IgD-negative memory B cell (primary cell): ENCODE data around the gene SNN. TPM values are rescaled to one million over a fixed set of nuclear protein-coding genes. Genes with fewer than 3 reads are reported as not detected.

Experiments
- H3K27ac Mint-ChIP-seq, 3 donors: one replicate each; pipeline ENCODE4 v1.8.0; 2020 to 2022; ENCODE audit warnings: mild to moderate bottlenecking in 3 of 3, mixed read lengths in 3 of 3, moderate library complexity in 1 of 3
- H3K27me3 Mint-ChIP-seq: one replicate; pipeline ENCODE4 v1.8.0; 2021; ENCODE audit warnings: mixed read lengths
- H3K36me3 Mint-ChIP-seq: one replicate; pipeline ENCODE4 v1.8.0; 2020; ENCODE audit warnings: mild to moderate bottlenecking, mixed read lengths
- H3K4me1 Mint-ChIP-seq, 3 donors: one replicate each; pipeline ENCODE4 v1.8.0; 2020 to 2022; ENCODE audit warnings: mixed read lengths in 3 of 3, mild to moderate bottlenecking in 1 of 3
- H3K4me3 Mint-ChIP-seq, 4 donors: one replicate each; pipeline ENCODE4 v1.8.0; 2020 to 2022; ENCODE audit warnings: mild to moderate bottlenecking in 4 of 4, mixed read lengths in 4 of 4, moderate library complexity in 3 of 4
- H3K9me3 Mint-ChIP-seq, 3 donors: one replicate each; pipeline ENCODE4 v1.8.0; 2020 to 2021; ENCODE audit warnings: mixed read lengths in 3 of 3, mild to moderate bottlenecking in 1 of 3
- polyA plus RNA-seq: library from polyadenylated mRNA; unstranded; fragments of 300-500 nt; fragmentation: Illumina TruSeq; gene quantifications from one replicate; pipeline ENCODE4 v1.2.3, GENCODE V29; 2021

The SNN gene
- polyA plus RNA-seq, 1 donor from 2014 or later = 60.9 TPM

DNA sequence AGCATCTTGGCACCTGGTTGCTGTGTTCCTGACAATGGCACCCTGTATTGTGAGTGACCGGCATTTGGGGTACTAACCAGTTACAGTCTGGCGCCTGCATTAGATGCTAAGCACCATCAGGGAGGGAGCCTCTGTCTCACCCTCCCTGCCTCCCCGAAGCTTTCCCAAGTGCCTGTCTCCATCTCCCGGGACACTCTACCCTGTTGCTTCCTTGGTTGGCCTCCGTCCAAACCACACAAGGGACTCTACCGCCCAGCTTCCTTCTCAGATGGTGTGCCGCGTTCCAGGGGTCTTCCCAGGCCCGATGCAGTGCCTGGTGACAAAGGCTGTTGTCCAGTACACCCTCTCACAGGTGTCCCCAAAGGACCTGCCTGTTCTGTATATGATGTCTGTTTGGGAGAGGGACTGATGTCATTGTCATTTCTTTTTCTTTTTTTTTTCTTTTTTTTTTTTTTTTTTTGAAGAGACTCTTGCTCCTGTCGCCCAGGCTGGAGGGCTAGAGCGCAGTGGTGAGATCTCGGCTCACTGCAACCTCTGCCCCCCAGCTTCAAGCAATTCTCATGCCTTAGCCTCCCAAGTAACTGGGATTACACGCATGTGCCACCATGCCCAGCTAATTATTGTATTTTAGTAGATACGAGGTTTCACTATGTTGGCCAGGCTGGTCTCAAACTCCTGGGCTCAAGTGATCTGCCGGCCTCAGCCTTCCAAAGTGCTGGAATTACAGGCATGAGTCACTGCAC, 6.7 kb downstream of the SNN start:
- no peaks in the 10 kb centered on the region for H3K9me3 Mint-ChIP-seq
- H3K36me3 Mint-ChIP-seq = peaks cover 10% of the 10 kb centered on the region
- H3K4me1 Mint-ChIP-seq = peaks cover 52 to 83% (median 75%) of the 10 kb centered on the region in 3 donors
- peak overlapping the region in 3 of 4 donors; percentile 81 to 100 (median 88) for H3K4me3 Mint-ChIP-seq
- H3K27ac Mint-ChIP-seq = peak overlapping the region; percentile 40 to 100 (median 88)
- H3K27me3 Mint-ChIP-seq = peaks cover 1% of the 10 kb centered on the region

DNA sequence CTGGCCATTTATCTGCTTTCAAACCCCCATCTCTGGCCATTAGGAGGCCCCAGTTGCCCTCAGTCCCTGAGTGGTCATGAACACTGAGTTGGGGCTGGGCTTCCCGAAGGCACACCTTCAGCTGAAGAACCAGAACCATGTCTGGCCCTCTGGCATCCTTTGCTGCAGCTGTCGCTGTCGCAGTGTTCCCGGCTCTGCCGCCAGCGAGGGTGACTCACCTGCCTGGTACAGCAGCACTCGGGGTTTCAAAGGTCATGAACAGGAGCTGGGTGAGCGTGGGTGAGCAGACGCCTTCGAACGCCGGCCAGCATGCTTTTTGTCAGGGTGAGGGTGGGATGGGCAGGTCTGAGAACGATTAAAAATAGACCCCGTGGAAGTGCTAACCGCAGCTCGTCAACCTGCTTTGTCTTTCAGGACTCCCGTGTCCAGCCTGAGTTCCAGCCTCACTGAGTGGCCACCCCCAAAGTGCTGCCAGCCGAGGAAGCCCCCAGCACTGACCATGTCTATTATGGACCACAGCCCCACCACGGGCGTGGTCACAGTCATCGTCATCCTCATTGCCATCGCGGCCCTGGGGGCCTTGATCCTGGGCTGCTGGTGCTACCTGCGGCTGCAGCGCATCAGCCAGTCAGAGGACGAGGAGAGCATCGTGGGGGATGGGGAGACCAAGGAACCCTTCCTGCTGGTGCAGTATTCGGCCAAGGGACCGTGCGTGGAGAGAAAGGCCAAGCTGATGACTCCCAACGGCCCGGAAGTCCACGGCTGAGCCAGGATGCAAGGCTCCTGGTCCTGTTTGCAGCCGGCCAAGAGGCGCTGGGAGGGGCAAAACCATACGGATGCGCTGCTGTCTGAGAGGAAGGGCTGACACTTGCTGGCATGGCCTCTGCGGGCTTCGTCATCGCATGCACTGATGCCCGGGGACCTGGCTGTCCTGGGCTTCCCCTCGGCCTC, 7.6 kb downstream of the SNN start:
- Mint-ChIP-seq H3K36me3 (peaks cover 12% of the 10 kb centered on the region), H3K4me3 (peak overlapping the region in 3 of 4 donors; percentile 12 to 78 (median 73)), H3K9me3 (no peaks in the 10 kb centered on the region), H3K27ac (peak overlapping the region; percentile 83 to 100 (median 91)), H3K27me3 (peaks cover 4% of the 10 kb centered on the region), H3K4me1 (peaks cover 51 to 87% (median 75%) of the 10 kb centered on the region in 3 donors)

DNA sequence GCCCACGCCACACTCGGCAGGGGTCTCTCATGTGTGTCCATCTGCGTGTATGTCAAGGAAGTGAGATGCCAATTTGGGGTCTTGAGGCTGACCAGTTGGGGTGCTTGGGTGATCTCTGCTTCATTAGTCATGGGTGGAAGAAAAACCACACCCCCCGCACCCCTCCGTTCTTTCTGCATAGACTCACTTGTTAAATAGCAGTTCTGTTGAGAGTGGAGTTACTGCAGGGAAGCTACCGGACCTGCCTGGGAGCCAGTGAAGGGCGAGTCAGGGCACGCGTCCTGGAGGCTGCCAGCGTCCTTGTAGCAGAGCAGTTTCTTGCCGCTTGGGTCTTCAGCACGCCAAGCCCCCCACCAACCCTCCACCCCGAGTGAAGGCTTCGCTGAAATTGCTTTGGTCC, 8.5 kb downstream of the SNN start:
- Mint-ChIP-seq H3K9me3 (no peaks in the 10 kb centered on the region), H3K4me1 (peaks cover 58 to 87% (median 82%) of the 10 kb centered on the region in 3 donors), H3K27ac (peak overlapping the region; percentile 81 to 100 (median 83)), H3K27me3 (peaks cover 4% of the 10 kb centered on the region), H3K4me3 (peak overlapping the region; percentile 16 to 78 (median 69)), H3K36me3 (peaks cover 12% of the 10 kb centered on the region)

DNA sequence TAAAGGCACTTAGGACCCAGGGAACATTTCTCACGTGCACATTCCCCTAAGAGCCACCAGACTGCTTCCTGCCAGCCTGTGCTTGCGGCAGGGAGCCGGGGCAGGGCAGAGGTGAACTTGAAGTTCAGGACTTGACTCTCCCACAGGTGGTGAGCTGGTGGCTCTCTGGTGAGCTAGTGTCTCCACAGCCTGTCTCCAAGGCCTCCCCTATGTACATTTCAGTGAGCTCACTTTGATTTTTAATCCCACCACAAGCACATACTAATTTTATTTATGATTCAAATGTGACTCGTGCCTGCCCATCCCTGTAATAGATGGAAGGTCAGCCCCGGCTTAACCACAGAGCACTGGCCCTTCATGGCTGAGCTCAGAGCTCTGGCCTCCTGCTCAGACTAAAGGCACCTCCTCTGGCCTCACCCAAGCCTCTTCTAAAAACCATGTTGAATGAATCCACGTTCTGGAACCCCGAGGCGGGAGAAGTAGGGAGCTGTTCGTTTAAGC, 9.2 kb downstream of the SNN start:
- Mint-ChIP-seq H3K36me3 (peaks cover 12% of the 10 kb centered on the region), H3K27ac (peak overlapping the region; percentile 95 to 100 (median 95)), H3K4me1 (peaks cover 58 to 87% (median 81%) of the 10 kb centered on the region in 3 donors), H3K27me3 (peaks cover 4% of the 10 kb centered on the region), H3K4me3 (peak overlapping the region; percentile 16 to 93 (median 69)), H3K9me3 (no peaks in the 10 kb centered on the region)

DNA sequence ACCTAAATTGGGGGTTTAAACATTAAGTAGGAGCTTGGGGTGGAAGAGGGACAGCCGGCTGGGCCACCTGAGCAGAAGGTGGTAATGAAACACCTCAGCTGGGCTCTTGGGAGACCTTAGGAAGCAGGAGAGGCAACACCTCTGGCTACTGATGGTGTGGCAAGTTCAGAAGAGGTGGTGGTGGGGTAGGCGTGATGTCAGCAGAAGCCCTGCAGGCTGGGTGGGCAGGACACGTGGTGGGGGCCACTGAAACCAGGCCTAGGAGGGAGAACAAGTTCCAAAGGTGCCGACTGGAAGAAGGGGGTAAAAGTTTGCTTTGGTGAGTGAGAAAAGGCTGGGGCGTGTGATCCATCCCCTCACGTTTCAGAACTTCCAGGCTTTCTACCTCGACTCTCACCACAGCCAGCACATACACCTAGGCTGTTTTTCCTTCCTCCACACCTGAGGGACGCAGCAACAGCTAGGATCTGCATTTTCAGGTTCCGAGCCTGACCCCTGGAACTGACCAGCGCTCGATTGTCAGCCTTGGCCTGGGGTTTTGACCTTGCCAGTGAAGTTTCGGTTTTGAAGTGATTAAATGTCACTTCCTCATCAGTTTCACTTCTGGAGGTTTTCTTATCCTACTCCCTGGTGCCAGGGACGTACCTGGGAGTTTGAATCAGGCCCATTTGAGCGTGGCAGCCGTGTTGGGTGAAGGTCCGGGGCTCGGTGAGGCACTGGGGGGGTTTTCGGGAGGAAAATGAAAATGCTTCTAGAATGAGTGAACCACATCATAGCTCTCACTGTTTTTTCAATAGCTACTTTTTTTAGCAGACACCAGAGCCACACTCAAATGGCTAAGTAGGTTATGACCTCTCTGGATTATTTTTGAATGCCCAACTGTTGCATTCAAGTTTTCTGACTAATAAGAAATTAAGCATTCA, 10.0 kb downstream of the SNN start:
- Mint-ChIP-seq H3K36me3 (peaks cover 9% of the 10 kb centered on the region), H3K4me3 (peak overlapping the region; percentile 63 to 93 (median 81)), H3K9me3 (no peaks in the 10 kb centered on the region), H3K27me3 (peaks cover 4% of the 10 kb centered on the region), H3K4me1 (peaks cover 58 to 88% (median 83%) of the 10 kb centered on the region in 3 donors), H3K27ac (peak overlapping the region; percentile 95 to 100 (median 95))

DNA sequence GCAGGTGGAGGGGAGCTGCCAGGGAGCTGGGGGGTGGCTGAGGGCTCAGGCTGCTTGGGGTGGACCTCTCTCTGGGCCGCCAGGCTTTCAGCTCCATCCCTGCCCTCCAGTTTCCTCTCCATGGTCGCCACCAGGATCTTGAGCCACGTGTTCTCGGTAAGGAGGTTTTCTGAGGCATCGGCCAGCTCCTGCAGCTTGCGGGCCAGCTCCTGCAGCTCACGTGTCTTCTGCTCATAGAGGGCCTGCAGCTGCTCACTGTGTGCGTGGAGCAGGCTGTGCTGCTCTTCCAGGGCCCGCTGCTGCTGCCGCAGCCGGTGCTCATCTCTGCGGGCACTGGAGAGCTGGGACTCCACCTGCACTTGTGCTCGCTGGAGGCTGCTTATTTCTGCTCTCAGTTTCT, 11.0 kb downstream of the SNN start:
- peaks cover 54 to 88% (median 84%) of the 10 kb centered on the region in 3 donors for H3K4me1 Mint-ChIP-seq
- peak overlapping the region in 3 of 4 donors; percentile 37 to 89 (median 77) for H3K4me3 Mint-ChIP-seq
- H3K27me3 Mint-ChIP-seq = peaks cover 4% of the 10 kb centered on the region
- no peaks in the 10 kb centered on the region for H3K9me3 Mint-ChIP-seq
- peak overlapping the region in 2 of 3 donors; percentile 95 to 97 for H3K27ac Mint-ChIP-seq
- H3K36me3 Mint-ChIP-seq = peaks cover 8% of the 10 kb centered on the region

DNA sequence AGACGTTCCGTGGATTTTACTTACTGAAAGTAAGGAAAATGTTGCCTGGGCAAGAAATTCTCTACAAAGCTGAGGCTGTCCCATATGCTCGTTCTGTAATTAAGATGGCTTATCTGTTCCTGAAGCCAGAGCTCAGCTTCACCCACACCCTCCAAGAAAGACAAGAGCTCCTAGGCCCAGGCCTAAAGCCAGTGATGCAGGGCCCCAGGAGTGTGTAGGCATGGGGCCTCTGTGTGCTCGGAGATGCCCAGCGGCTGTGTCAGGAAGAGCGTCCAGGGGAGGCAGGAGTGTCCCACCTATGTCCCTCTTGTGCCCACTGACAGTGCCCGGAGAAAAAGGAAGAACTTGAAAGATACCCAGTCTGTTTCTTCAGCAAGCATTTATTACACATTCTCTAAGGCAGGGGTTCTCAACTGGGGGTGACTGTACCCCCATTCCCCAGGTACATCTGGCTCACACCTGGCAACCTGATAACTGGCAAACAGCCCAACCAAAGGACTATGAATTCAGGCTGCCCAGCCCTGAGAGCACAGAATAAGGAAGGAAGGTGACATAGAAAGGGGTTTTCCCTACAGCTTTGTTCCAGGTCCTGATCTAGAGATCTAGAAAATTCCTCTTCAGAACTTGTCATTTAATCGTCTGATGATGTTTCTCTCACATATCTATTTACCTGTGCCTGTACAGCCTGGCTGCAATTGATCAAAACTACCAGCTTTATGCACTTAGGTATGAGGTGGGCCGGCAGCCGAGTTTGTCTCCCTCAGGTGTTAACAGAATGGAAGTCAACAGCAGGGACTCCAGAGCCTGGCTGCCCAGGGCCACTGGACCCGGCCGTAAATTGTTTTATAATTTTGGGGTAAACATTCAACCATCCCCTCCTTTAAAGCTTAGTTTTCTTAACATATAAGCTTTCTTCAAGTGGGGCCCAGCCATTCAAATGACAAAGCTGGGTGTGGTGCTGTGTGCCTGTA, 12.0 kb downstream of the SNN start:
- H3K4me1 Mint-ChIP-seq = peaks cover 54 to 88% (median 85%) of the 10 kb centered on the region in 3 donors
- peak overlapping the region; percentile 95 to 98 (median 97) for H3K27ac Mint-ChIP-seq
- H3K4me3 Mint-ChIP-seq = peak overlapping the region in 3 of 4 donors; percentile 88 to 89 (median 88)
- peaks cover 11% of the 10 kb centered on the region for H3K36me3 Mint-ChIP-seq
- H3K27me3 Mint-ChIP-seq = peaks cover 4% of the 10 kb centered on the region
- no peaks in the 10 kb centered on the region for H3K9me3 Mint-ChIP-seq

DNA sequence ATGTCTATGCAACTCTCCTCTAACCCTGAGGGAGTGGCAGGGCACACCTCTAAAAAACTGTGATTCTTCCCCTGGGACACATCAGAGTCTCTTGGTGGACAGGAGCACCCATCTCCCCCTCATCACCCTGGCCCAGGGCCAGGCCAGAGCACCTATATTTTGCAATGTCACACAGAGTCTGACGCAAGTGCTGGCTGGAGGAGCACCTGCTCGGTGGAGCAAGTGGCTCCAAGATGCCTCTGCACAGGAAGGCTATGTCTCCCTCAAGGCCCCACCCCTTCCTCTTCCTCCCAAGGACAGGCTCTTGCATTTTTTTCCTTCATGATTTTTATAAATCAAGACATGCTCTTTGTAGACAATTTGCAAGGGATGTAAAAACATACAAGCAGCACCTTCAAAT, 13.3 kb downstream of the SNN start:
- peaks cover 4% of the 10 kb centered on the region for H3K27me3 Mint-ChIP-seq
- no peaks in the 10 kb centered on the region for H3K9me3 Mint-ChIP-seq
- peak overlapping the region; percentile 95 to 98 (median 97) for H3K27ac Mint-ChIP-seq
- peaks cover 12% of the 10 kb centered on the region for H3K36me3 Mint-ChIP-seq
- peaks cover 55 to 82% (median 79%) of the 10 kb centered on the region in 3 donors for H3K4me1 Mint-ChIP-seq
- H3K4me3 Mint-ChIP-seq = peak overlapping the region; percentile 41 to 85 (median 76)

DNA sequence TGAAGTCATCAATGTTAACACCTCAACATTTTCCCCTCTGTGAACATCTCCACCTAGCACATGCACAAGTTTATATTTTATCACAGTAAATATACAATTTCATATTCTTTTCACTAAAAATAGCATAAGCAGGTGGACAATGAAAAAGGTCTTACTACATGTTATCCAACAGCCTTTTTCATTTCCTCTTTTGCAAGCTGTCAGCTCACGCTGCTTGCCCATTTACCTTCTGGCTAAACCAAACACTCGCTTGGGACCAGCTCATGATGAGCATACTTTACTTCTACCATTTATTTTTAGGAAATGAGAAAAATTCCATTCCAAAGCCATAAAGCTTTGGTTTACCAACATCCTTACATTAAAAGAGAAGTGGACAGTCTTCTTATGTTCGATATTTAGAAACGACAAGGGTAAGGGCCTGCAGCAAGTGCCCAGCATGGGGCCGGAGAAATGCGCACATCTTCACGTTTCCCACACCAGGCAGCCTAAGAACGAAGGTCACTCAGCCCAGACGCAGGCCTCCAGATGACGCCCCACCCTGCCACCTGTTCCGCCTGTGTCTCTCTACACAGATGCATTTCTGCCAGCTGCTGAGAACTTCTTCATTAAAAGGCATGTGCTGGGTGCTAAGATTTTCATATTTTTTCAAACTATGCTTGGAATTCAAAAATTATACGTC, 13.9 kb downstream of the SNN start:
- Mint-ChIP-seq H3K4me1 (peaks cover 54 to 81% (median 77%) of the 10 kb centered on the region in 3 donors), H3K4me3 (peak overlapping the region; percentile 41 to 85 (median 76)), H3K9me3 (no peaks in the 10 kb centered on the region), H3K36me3 (peaks cover 13% of the 10 kb centered on the region), H3K27ac (peak overlapping the region; percentile 95 to 98 (median 97)), H3K27me3 (peaks cover 4% of the 10 kb centered on the region)

DNA sequence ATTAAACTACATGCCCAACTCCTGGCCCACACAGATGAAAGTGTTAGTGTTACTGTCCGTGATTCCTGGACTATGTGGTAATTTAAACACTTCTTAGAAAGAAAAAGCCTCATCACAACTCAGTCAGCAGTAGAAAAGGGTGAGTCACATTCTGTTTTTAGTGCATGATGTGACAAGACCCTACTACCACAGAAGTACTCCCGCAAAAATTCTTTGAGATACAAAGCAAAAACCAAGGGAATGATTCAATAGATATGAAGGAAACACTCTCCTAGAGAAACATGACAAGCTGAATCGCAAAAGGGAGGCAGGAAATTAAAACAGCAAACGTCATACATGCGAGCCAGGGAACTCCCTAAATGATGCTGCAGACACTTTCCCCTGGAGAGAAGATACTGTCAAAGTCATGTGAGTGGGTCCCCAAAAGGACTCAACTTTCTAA, 14.4 kb downstream of the SNN start:
- peak overlapping the region; percentile 41 to 85 (median 76) for H3K4me3 Mint-ChIP-seq
- peaks cover 50 to 76% (median 75%) of the 10 kb centered on the region in 3 donors for H3K4me1 Mint-ChIP-seq
- peaks cover 4% of the 10 kb centered on the region for H3K27me3 Mint-ChIP-seq
- peak overlapping the region; percentile 95 to 98 (median 97) for H3K27ac Mint-ChIP-seq
- no peaks in the 10 kb centered on the region for H3K9me3 Mint-ChIP-seq
- peaks cover 13% of the 10 kb centered on the region for H3K36me3 Mint-ChIP-seq

DNA sequence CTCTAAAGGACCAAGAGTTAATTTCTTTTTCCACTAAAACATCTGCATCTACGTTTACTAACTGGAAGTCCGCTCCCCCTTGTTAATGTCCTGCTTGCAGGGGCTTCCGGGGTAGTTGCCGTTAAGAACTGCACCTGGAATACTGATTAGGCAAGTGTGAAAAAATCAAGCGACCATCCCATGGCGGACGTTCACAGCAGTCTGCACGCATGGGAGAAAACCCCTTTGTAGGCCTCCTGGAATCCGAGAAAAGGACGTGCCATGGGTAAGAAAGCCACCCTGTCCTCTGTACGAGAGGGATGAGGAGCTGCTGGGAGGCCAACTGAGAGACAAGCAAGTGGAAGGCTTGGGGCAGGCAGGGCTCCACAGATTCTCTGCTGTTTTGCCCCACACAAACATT, 14.9 kb downstream of the SNN start:
- Mint-ChIP-seq H3K27me3 (peaks cover 4% of the 10 kb centered on the region), H3K9me3 (no peaks in the 10 kb centered on the region), H3K4me1 (peaks cover 52 to 74% (median 74%) of the 10 kb centered on the region in 3 donors), H3K36me3 (peaks cover 13% of the 10 kb centered on the region), H3K4me3 (peak overlapping the region in 3 of 4 donors; percentile 72 to 85 (median 80)), H3K27ac (peak overlapping the region; percentile 95 to 98 (median 97))

DNA sequence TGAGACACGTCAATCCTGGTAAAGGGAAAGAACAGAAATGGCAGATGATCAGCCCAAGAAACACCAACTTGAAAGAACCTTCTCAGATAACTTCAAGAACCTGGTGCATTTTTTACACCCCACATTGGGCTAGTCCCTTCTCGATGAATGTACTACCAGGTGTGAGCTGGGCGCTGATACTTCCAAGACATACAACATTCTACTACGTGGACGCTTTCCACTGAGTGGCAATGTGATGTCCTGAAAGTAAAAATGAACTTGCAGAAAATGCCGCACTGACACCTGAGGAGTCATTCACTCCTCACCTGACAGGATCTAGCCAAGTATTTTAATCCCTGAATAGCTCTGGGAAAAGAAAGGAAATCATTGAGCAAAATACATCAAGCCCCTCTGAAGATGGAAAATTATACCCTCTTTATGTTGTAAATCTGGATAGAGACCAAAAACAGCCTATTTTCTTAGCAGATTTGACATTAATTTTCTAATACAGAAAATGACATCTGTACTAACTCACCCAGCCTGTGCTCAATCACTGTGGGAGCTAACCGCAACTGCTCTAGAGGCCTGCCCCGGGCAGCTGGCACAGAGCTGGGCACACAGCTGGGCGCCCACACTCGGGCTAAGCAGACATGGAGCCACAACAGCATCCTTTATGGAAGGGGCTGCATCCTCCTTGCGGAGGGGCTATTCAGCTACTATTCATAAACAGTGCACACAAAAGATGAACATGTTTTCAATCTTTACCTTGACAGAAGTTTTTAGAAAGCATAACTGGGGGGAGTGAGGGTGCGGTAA, 16.2 kb downstream of the SNN start:
- peaks cover 53 to 74% (median 73%) of the 10 kb centered on the region in 3 donors for H3K4me1 Mint-ChIP-seq
- peaks cover 4% of the 10 kb centered on the region for H3K27me3 Mint-ChIP-seq
- no peaks in the 10 kb centered on the region for H3K9me3 Mint-ChIP-seq
- H3K27ac Mint-ChIP-seq = peak overlapping the region; percentile 95 to 98 (median 97)
- H3K36me3 Mint-ChIP-seq = peaks cover 9% of the 10 kb centered on the region
- H3K4me3 Mint-ChIP-seq = peak overlapping the region in 3 of 4 donors; percentile 31 to 63 (median 52)
